ENCODE measurements around the gene SEPTIN2. TPM values are rescaled to one million over a fixed set of nuclear protein-coding genes. Genes with fewer than 3 reads are reported as not detected.

SEPTIN2 gene
- total RNA-seq, 1 experiment from 2014 or later, result 342 TPM

GRCh38 chr2:241279413-241279812 is 36.3 kb upstream of the SEPTIN2 start:
- intact Hi-C loops (cut with micrococcal nuclease; ENCODE audit: unreplicated experiment), result no loop called here
- H3K4me3 ChIP-seq (ENCODE audit: low read depth, low read length, poor library complexity, severe bottlenecking), result no peak overlapping the region
- ChIA-PET CTCF (no interaction called here), POLR2A (ENCODE audit: low non-redundant PET) (no interaction called here)
- H3K36me3 ChIP-seq (ENCODE audit: insufficient read depth, low read length, poor library complexity, severe bottlenecking), result no peaks in the 10 kb centered on the region
- H3K27me3 ChIP-seq (replicated peaks; ENCODE audit: insufficient read depth, low read depth, low read length, poor library complexity), result no peaks in the 10 kb centered on the region
- H3K27ac ChIP-seq (ENCODE audit: low read depth, low read length, poor library complexity, severe bottlenecking), result peak overlapping the region; percentile 76
- DNase-seq (ENCODE audit: low spot score), result peak; percentile 33
- H3K9me3 ChIP-seq (ENCODE audit: low read depth, low read length, poor library complexity, severe bottlenecking), result peaks cover 4% of the 10 kb centered on the region
- TF ChIP-seq, protein P1, sequence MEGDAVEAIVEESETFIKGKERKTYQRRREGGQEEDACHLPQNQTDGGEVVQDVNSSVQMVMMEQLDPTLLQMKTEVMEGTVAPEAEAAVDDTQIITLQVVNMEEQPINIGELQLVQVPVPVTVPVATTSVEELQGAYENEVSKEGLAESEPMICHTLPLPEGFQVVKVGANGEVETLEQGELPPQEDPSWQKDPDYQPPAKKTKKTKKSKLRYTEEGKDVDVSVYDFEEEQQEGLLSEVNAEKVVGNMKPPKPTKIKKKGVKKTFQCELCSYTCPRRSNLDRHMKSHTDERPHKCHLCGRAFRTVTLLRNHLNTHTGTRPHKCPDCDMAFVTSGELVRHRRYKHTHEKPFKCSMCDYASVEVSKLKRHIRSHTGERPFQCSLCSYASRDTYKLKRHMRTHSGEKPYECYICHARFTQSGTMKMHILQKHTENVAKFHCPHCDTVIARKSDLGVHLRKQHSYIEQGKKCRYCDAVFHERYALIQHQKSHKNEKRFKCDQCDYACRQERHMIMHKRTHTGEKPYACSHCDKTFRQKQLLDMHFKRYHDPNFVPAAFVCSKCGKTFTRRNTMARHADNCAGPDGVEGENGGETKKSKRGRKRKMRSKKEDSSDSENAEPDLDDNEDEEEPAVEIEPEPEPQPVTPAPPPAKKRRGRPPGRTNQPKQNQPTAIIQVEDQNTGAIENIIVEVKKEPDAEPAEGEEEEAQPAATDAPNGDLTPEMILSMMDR (conservative IDR thresholded peaks at IDR 0.05; ENCODE audit: low read depth, low read length), result no peak
- no peak for TF ChIP-seq EZH2 (IDR thresholded peaks at IDR 0.05; ENCODE audit: borderline replicate concordance, low read depth, low read length, poor library complexity, severe bottlenecking)
- BruUV-seq (replicated peaks), result no TSS peak
- peaks cover 10% of the 10 kb centered on the region for H3K4me1 ChIP-seq (ENCODE audit: insufficient read depth, low read length, poor library complexity, severe bottlenecking)

GRCh38 chr2:241279828-241280227 is 35.9 kb upstream of the SEPTIN2 start:
- Histone ChIP-seq H3K36me3 (ENCODE audit: insufficient read depth, low read length, poor library complexity, severe bottlenecking) (no peaks in the 10 kb centered on the region), H3K27ac (ENCODE audit: low read depth, low read length, poor library complexity, severe bottlenecking) (peak overlapping the region; percentile 76), H3K4me1 (ENCODE audit: insufficient read depth, low read length, poor library complexity, severe bottlenecking) (peaks cover 10% of the 10 kb centered on the region), H3K27me3 (replicated peaks; ENCODE audit: insufficient read depth, low read depth, low read length, poor library complexity) (no peaks in the 10 kb centered on the region), H3K9me3 (ENCODE audit: low read depth, low read length, poor library complexity, severe bottlenecking) (peaks cover 4% of the 10 kb centered on the region), H3K4me3 (ENCODE audit: low read depth, low read length, poor library complexity, severe bottlenecking) (no peak overlapping the region)
- TF ChIP-seq, protein P1 (conservative IDR thresholded peaks at IDR 0.05; ENCODE audit: low read depth, low read length), result no peak
- no TSS peak for BruUV-seq (replicated peaks)
- no peak for DNase-seq (ENCODE audit: low spot score)
- CTCF ChIA-PET, result no interaction called here
- POLR2A ChIA-PET (ENCODE audit: low non-redundant PET), result no interaction called here
- intact Hi-C loops (cut with micrococcal nuclease; ENCODE audit: unreplicated experiment), result no loop called here

DNA sequence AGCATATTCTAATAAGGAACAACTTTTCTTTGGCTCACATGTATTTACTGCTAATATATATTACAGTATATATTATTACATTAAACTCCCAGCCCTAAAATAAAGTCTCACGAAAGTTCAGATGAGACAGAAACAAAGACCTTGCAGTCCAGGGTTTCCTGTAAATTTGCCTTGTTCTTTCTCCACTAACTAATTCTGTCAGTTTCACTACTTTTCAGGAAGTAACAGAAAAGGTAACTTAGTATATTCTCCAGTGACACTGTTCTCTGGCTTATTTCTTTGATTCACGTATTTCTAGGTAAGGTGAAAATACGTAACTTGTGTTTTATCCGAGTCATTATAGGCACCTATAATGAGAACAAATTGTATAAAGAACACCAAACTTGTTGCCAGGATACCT is 35.4 kb upstream of the SEPTIN2 start:
- no peak overlapping the region for H3K27ac ChIP-seq (ENCODE audit: low read depth, low read length, poor library complexity, severe bottlenecking)
- intact Hi-C loops (cut with micrococcal nuclease; ENCODE audit: unreplicated experiment), result no loop called here
- ChIA-PET POLR2A (ENCODE audit: low non-redundant PET) (no interaction called here), CTCF (no interaction called here)
- H3K4me3 ChIP-seq (ENCODE audit: low read depth, low read length, poor library complexity, severe bottlenecking), result no peak overlapping the region
- no peaks in the 10 kb centered on the region for H3K27me3 ChIP-seq (replicated peaks; ENCODE audit: insufficient read depth, low read depth, low read length, poor library complexity)
- peaks cover 4% of the 10 kb centered on the region for H3K9me3 ChIP-seq (ENCODE audit: low read depth, low read length, poor library complexity, severe bottlenecking)
- DNase-seq (ENCODE audit: low spot score), result no peak
- BruUV-seq (replicated peaks), result no TSS peak
- no peaks in the 10 kb centered on the region for H3K36me3 ChIP-seq (ENCODE audit: insufficient read depth, low read length, poor library complexity, severe bottlenecking)
- H3K4me1 ChIP-seq (ENCODE audit: insufficient read depth, low read length, poor library complexity, severe bottlenecking), result peaks cover 10% of the 10 kb centered on the region
- no peak for TF ChIP-seq EZH2 (IDR thresholded peaks at IDR 0.05; ENCODE audit: borderline replicate concordance, low read depth, low read length, poor library complexity, severe bottlenecking)
- TF ChIP-seq, protein P1 (conservative IDR thresholded peaks at IDR 0.05; ENCODE audit: low read depth, low read length), result no peak

All from A673 (cell line).